Stimulated activated naive CD8-positive, alpha-beta T cell treated with anti-CD3 and anti-CD28 coated beads, Interleukin-15, Interleukin-2, amounts not matched to agents 100 ng/mL and 50 ng/mL, for 24 hours (primary cell): ENCODE measurements around the gene RGL3.

Experiments used
- H3K27ac Mint-ChIP-seq: one replicate; pipeline ENCODE4 v1.8.0; 2021; ENCODE audit warnings: mild to moderate bottlenecking, mixed read lengths
- H3K27me3 Mint-ChIP-seq: one replicate; pipeline ENCODE4 v1.8.0; 2021; ENCODE audit warnings: mixed read lengths
- H3K36me3 Mint-ChIP-seq: one replicate; pipeline ENCODE4 v1.8.0; 2021; ENCODE audit warnings: low read depth, mixed read lengths
- H3K4me1 Mint-ChIP-seq: one replicate; pipeline ENCODE4 v1.8.0; 2021; ENCODE audit warnings: low read depth, mixed read lengths
- H3K4me3 Mint-ChIP-seq: one replicate; pipeline ENCODE4 v1.8.0; 2021; ENCODE audit warnings: mild to moderate bottlenecking, mixed read lengths
- H3K9me3 Mint-ChIP-seq: one replicate; pipeline ENCODE4 v1.8.0; 2021; ENCODE audit warnings: mixed read lengths

The RGL3 gene

DNA sequence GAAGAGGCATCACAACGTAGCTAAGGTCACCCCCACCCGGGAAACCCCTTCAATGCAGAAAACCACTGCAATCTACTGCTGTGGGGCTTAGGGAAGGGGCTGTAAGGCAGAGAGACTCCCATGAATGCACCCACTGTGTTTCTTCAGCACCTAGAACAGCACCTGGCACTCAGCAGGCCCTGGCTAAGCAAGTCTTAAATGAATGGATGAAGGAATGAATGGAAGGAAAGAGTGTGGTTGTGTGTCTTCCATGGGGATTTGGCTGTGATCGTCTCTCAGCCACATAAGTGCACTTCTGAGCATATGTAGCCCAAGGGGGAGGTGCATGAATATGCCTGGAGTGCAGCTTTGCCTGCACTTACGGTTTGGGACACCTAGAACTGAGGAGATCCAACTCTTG, 69.9 kb downstream of the RGL3 start:
- Mint-ChIP-seq H3K9me3 (peaks cover 7% of the 10 kb centered on the region), H3K4me3 (no peak overlapping the region), H3K36me3 (no peaks in the 10 kb centered on the region), H3K27ac (no peak overlapping the region), H3K27me3 (no peaks in the 10 kb centered on the region), H3K4me1 (peaks cover 31% of the 10 kb centered on the region)

- Mint-ChIP-seq H3K9me3 (peaks cover 7% of the 10 kb centered on the region), H3K4me1 (peaks cover 32% of the 10 kb centered on the region), H3K4me3 (peak overlapping the region; percentile 96), H3K27me3 (no peaks in the 10 kb centered on the region), H3K27ac (no peak overlapping the region), H3K36me3 (no peaks in the 10 kb centered on the region)
These were observed 71.5 kb downstream of the RGL3 start for GRCh38 chr19:11347546-11348039.

DNA sequence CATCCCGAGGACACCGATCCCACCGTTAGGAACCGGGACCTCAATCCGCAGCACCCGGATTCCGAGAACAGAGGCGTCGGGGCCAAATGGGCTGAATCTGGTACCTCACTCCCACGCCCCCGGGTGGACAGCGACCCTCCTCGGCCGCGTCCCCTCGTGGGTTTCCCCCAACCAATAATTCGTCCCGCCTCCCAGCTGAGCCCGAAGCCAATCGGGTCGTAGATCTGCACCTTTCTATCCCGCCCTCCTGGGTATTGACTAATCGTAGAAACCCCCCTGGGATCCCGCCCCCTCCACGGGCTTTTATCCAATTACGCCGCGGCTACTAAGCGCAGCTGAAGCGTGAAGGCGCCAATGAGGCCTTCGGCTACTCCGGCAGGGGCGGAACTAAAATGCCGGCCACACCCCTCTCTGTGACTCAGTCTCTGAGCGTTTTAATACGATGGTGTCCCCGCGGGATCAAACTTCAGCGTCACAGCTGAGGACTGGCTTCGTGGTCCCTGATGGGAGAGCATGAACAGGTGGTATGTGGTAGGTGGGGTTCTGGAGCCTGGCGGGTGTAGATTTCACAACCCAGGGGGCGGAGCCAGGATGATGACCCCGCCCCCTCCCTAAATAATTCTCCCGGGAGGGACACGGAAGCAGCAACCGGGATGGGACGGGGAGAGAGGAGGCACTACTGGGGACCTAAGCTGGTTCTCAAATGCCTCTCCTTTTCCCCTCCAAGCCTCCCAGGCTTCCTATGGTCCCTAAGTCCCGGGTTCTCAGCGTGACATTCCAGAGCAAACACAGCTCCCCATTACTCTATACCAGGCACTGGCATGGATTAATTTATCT, 72.8 kb downstream of the RGL3 start, which contains the start of the genes CCDC159 and TMEM205:
CCDC159 (plus strand) TSS at position 416 of the 837 bp plus-strand sequence; CDS start at position 504, 88 bp downstream.
TMEM205 (minus strand) TSS at position 165 of the 837 bp plus-strand sequence. CDS start 649 bp downstream, outside the sequence.
- Mint-ChIP-seq H3K27ac (peak within 1 kb of the TSS; percentile 90), H3K36me3 (no peaks in the 10 kb centered on the region), H3K27me3 (no peaks in the 10 kb centered on the region), H3K4me3 (peak within 1 kb of the TSS; percentile 96), H3K4me1 (peaks cover 32% of the 10 kb centered on the region), H3K9me3 (peaks cover 7% of the 10 kb centered on the region)

DNA sequence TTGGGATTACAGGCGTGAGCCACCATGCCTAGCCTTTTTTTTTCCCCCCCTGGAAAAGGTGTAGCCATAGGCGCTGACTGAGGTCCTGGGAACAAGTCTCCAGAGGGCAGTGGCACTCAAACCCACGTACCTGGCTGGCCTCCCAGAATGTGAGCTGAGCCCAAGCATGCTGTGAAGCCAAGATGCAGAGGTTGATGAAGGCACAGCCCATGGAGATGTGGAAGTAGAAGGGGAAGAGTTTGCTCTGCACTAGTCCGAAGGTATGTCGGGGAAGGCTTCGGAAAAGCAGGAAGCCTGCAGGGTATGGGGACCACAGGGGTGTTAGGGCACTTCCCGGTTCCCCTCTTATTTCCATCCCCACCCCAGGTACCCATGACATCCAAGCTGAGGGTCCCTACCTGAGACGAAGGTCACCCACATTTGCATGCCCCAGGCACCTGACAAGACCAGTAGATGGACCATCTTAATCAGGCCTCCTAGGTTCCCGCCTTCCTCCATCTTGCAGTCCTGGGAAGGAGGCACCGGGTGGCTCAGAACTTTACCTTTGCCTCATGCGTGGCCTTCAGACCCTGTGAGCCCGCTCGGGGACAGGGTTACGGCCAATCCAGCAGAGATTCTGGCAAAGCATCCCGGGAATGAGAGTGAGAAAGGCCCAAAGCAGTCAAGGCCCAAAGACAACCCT, 73.9 kb downstream of the RGL3 start:
- Mint-ChIP-seq H3K4me3 (peak overlapping the region; percentile 96), H3K27ac (peak overlapping the region; percentile 90)

More for the DNA sequence above, 73.9 kb downstream of the RGL3 start:
- Mint-ChIP-seq H3K36me3 (no peaks in the 10 kb centered on the region), H3K9me3 (peaks cover 7% of the 10 kb centered on the region), H3K27me3 (no peaks in the 10 kb centered on the region), H3K4me1 (peaks cover 32% of the 10 kb centered on the region)
